SH-SY5Y (cell line): Measurements from ENCODE around the gene NHS.

Experiments used
- GATA2 ChIP-seq: IDR thresholded peaks from 2 replicates; pipeline ENCODE4 v1.6.1; 2011; ENCODE audit warnings: mild to moderate bottlenecking, low read depth, low read length
- GATA3 ChIP-seq: IDR thresholded peaks from 2 replicates; pipeline ENCODE4 v1.6.1; 2011; ENCODE audit warnings: low read depth, mild to moderate bottlenecking, low read length, moderate library complexity

GRCh38 chrX:17375637-17376430 lies 834 bp downstream of the NHS start:
- TF ChIP-seq GATA2 (no peak), GATA3 (no peak)
